CD4-positive, alpha-beta T cell treated with Interleukin-21 for 1 hour (primary cell): ENCODE results near the gene TRIM38.

ENCODE experiments used
- DNase-seq: peaks from one replicate; pipeline ENCODE4 v3.0.0-alpha.2; 2020

The TRIM38 gene

GRCh38 chr6:26028746-26029569 lies 66.4 kb downstream of the TRIM38 start:
- no peak for DNase-seq

GRCh38 chr6:26029570-26029856 lies 66.9 kb downstream of the TRIM38 start:
- DNase-seq = no peak

GRCh38 chr6:26029857-26030653 lies 67.5 kb downstream of the TRIM38 start:
- DNase-seq = no peak

- DNase-seq = no peak
Observed at GRCh38 chr6:26030716-26031115, 68.1 kb downstream of the TRIM38 start.

GRCh38 chr6:26031151-26031594 lies 68.6 kb downstream of the TRIM38 start:
- DNase-seq = no peak

- DNase-seq = peak; percentile 95
Observed at GRCh38 chr6:26031595-26032339, 69.2 kb downstream of the TRIM38 start.

GRCh38 chr6:26032340-26033084 lies 69.9 kb downstream of the TRIM38 start:
- peak; percentile 38 for DNase-seq

- DNase-seq = peak; percentile 93
Observed at GRCh38 chr6:26033085-26033940, 70.7 kb downstream of the TRIM38 start.

GRCh38 chr6:26033941-26034354 lies 71.3 kb downstream of the TRIM38 start:
- DNase-seq = peak; percentile 33

GRCh38 chr6:26034905-26035304 lies 72.3 kb downstream of the TRIM38 start:
- no peak for DNase-seq
